Raji (cell line): ENCODE results near the gene KRT8.

Source experiments
- POLR2A ChIP-seq: IDR thresholded peaks from 2 replicates; pipeline ENCODE4 v1.6.1; 2011; ENCODE audit warnings: low read depth, low read length, control low read depth; ENCODE audit not compliant: insufficient read depth

The KRT8 gene

GRCh38 chr12:52874573-52875435 is 30.1 kb downstream of the KRT8 start:
- TF ChIP-seq POLR2A: no peak

GRCh38 chr12:52873832-52874572 is 30.9 kb downstream of the KRT8 start:
- no peak for TF ChIP-seq POLR2A

GRCh38 chr12:52873513-52873831 is 31.4 kb downstream of the KRT8 start:
- no peak for TF ChIP-seq POLR2A

GRCh38 chr12:52872644-52873389 is 32.1 kb downstream of the KRT8 start:
- TF ChIP-seq POLR2A: no peak

GRCh38 chr12:52871291-52872039 is 33.4 kb downstream of the KRT8 start:
- no peak for TF ChIP-seq POLR2A

GRCh38 chr12:52870361-52871290 is 34.2 kb downstream of the KRT8 start:
- TF ChIP-seq POLR2A: no peak

- no peak for TF ChIP-seq POLR2A
Measured at GRCh38 chr12:52867642-52868041, 37.2 kb downstream of the KRT8 start.

GRCh38 chr12:52867152-52867551 is 37.7 kb downstream of the KRT8 start:
- no peak for TF ChIP-seq POLR2A

GRCh38 chr12:52865090-52865944 is 39.6 kb downstream of the KRT8 start:
- TF ChIP-seq POLR2A: no peak

- no peak for TF ChIP-seq POLR2A
Measured at GRCh38 chr12:52862023-52862422, 42.9 kb downstream of the KRT8 start.

GRCh38 chr12:52861511-52861910 is 43.4 kb downstream of the KRT8 start:
- TF ChIP-seq POLR2A: no peak

- no peak for TF ChIP-seq POLR2A
Measured at GRCh38 chr12:52860102-52860823, 44.6 kb downstream of the KRT8 start.
